Ishikawa (cell line): ENCODE measurements around the gene CBR3.

Source experiments
- FOXM1 ChIP-seq: IDR thresholded peaks from 2 replicates; pipeline ENCODE4 v1.6.1; 2012; ENCODE audit warnings: low read depth, borderline replicate concordance
- MAX ChIP-seq: IDR thresholded peaks from 2 replicates; pipeline ENCODE4 v1.6.1; 2012
- YY1 ChIP-seq: IDR thresholded peaks from 2 replicates; pipeline ENCODE4 v1.6.1; 2012; ENCODE audit warnings: low read depth

- TF ChIP-seq YY1 (no peak), FOXM1 (no peak), MAX (no peak)
Observed at GRCh38 chr21:36145259-36145658, 10.4 kb downstream of the CBR3 start.
